ENCODE measurements around the gene LRRC27.
"Not testable (repeated sequence)": the region's sequence is repeated elsewhere in the genome, so short reads cannot be mapped to it uniquely, and the experiment has no call there.

LRRC27 gene

DNA sequence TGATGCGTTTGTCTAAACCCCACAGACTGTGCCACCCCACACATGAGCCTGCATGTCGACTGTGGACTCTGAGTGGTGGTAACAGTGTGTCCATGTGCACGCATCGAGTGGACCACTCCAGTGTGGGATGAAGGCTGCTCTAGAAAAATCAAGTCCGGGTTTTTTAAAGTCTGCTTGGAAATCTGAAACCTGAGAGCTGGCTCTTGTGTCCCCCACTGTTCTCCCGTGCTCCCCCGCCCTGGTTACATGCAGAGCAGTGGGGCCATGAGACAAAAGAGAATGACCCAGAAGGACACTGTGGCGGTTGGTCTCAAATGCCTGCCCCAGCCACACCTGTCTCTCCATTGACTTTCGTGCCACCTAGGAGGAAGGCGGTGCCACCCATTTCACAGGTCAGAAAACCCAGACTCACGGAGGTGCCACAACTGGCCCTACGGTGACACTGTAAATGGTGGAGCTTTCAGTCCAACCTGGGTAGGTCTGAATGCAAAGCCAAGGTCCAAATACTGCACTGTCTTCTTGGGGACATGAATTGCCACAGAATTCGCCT is 37.7 kb downstream of the LRRC27 start:
- FAIRE-seq (no peak), DNase-seq (ENCODE audit: insufficient read length, low spot score) (no peak)
- no peak for TF ChIP-seq POLR2A (IDR thresholded peaks at IDR 0.05; ENCODE audit: low read depth, low read length)

DNA sequence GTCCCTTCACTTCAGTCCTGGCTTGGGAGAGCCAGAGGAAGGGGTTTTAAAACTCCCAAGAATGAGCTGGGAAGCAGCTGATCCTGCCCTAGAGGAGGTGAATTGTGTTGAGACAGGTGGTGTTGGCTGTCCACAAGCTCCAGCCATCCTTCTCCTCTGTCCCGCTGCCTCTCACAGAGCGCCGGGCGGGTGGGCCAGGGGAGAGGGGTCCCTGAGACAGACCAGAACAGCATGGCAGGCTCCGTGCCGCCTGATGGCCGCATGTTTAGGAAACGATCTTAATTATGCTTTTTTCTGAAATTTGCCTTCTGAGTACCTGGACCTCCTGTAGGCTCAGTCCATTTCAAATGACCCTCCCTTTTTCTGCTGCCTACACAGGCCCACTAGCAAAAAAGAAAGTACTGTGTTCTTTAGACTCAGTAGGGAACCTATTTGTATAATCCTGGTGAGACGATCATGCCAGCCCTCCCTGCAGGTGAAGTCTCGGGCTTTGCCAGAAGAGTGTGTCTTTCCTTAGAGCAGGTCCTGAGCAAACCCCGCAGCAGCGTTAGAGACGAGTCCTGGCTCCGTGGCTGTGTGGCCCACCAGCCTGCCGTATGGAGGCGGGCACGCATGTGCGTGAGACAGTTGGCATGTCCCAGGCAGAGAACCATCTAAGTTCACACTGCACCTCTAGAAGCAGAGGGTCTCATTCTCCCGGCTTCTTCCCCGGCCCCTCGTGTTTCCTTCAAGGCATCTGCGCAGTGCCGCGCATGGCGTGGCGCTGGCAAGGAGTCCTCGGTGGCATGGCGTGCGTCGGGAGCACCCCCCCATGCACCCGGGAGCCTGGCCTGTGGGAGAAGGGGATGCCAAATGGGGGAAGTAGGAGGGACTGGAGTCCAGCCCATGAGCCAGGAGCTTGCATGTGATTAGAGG is 38.7 kb downstream of the LRRC27 start:
- TF ChIP-seq POLR2A (IDR thresholded peaks at IDR 0.05; ENCODE audit: low read depth, low read length), result no peak
- FAIRE-seq (no peak), DNase-seq (ENCODE audit: insufficient read length, low spot score) (no peak)

DNA sequence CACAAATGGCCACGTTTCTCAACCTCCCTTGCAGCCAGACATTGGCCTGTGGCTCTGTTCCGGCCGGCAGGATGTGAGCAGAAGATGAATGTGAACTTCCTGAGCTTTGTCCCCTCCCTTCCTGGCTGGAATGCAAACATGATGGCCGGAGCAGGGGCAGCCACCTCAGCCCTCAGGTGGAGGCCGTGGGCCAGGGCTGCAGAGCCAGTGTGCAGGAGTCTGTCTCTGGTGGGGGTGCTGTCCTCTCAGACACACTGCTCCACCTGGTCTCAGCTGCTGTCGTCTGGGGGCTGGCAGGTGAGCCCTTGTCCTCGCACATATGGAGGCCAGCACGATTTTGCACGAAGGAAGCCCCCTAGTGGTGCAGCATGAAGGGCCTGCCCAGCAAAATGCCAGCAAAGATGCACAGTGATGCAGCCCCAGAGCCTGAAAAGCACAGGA is 39.7 kb downstream of the LRRC27 start:
- DNase-seq (ENCODE audit: insufficient read length, low spot score) (no peak), FAIRE-seq (no peak)
- no peak for TF ChIP-seq POLR2A (IDR thresholded peaks at IDR 0.05; ENCODE audit: low read depth, low read length)

DNA sequence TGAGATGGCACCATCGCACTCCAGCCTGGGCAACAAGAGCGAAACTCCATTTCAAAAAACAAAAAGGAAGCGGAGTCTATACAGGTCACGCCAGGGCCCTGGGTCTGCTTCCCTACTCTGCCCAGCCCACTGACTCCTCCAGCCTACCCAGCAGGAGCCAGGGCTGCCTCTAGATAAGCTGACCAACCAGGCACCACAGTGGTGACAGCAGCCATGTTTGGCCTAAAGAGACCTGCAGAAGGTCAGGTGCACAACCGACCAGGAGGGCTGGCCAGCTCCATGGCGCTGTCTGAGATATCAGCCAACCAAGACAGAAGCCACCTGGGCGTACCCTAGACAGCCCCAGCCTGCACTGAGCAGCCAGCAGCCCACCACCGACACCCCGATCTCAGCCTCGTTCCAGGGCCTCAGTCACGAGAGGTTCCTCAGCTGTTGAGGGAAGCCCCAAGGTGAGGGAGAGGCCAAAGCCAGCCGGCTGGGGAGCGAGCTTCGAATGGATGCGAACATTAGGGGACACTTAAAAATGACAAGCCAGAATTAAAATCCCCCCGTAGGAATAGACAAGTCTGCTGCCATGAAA is 40.6 kb downstream of the LRRC27 start:
- TF ChIP-seq POLR2A (IDR thresholded peaks at IDR 0.05; ENCODE audit: low read depth, low read length), result no peak
- FAIRE-seq (no peak), DNase-seq (ENCODE audit: insufficient read length, low spot score) (no peak)

DNA sequence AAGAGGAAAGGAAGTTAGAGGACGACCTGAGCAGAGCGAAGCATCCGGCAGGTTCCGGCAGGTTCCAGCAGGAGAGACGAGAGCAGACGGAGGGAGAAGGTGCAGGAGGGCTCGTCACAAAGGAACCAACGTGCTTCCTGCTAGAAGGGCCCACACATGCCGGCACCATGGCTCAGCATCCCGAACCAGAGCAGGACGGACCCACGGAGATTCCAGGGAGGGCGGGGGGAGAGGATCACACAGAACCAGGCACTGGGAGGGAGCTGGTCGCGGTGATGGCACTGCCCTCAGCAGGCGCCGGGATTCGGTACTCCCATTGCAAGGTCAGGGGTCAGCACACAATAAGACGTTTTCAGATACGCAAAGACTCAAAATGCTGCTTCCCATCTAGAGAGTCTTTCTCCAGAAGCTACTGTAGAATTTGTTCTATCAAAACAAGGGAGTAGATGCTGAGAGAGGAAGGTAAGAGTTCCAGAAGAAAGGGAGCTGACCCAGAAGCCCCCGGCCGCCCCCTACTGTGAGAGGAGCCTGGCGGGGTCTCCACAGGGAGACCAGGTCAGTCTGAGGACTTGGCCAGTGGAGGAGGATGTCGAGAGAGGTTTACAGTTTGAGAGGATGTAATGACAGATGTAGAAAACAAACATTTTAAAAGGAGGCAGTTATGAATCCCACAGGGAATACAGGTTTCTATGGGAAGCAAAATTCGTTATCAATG is 41.4 kb downstream of the LRRC27 start:
- TF ChIP-seq POLR2A (IDR thresholded peaks at IDR 0.05; ENCODE audit: low read depth, low read length), result no peak
- FAIRE-seq, result no peak
- no peak for DNase-seq (ENCODE audit: insufficient read length, low spot score)

DNA sequence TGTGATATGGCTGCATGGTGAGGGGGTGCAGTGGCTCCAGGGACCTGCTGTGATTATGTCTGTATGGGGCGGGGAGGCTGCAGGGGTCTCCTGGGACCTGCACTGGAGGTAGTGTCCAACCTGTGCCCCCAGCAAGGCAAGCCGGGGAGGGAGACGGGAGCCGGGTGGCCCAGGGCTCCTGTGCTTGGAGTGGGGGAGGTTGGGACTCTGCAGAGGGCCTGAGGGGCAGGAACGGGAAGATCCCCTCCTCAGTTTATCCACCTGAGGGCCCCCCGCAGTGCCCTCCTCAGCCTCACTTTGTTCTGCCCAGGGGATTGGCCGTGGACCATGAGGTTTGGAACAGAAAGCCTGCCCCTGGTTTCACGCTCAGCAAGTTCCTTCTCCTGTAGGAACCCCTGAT is 42.2 kb downstream of the LRRC27 start:
- TF ChIP-seq POLR2A (IDR thresholded peaks at IDR 0.05; ENCODE audit: low read depth, low read length), result no peak
- DNase-seq (ENCODE audit: insufficient read length, low spot score) (no peak), FAIRE-seq (no peak)

DNA sequence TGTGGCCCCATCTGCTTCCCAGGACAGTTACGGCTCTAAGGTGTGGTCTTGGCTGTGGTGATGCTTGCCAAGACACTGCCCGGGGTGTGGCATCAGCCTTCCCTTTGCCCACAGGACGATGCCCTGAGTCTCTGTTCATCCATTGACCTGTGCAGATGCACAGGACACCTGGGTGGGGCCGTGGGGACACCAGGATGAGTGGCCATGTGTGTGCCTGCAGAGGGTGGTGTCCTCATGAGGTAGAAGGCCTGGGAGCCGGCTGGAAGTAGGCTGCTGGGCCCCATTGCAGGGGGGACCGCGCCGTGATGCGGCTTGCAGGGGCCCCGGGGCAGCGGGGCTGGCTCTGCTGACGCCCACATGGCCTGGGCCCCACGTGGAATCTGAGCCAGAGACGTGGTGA is 42.6 kb downstream of the LRRC27 start:
- FAIRE-seq (no peak), DNase-seq (ENCODE audit: insufficient read length, low spot score) (no peak)
- TF ChIP-seq POLR2A (IDR thresholded peaks at IDR 0.05; ENCODE audit: low read depth, low read length), result no peak

DNA sequence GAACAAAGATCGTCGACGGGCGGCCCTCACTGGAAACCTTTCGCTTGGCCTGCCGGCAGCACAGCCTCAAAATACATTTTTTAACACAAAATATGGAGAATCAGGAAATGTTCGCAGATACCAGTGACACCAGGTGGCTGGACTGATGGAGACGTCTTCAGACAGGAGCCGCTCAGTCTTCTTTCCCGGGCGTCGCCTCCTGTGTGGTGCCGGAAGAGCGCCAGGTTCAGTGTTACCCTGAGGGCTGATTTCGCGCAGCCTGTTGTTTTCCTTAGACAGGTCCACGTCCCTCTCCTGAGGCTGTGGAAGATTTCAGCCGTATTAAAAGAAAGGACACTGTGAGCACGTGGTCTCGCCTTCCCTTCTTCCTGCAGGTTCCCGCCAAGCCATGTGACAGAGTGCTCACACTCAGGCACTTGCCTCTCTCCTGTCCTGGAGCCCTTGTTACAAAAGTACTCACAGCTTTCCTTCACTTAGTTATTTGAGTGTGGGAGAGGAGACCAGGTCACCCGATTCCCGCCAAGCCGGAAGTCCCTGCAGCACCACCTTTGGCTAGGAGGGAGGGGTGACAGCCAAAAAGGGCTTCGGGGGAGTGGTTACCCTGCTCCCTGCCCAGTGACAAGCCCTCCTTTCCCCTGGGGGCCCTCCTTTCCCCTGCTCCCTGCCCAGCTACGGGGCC is 43.3 kb downstream of the LRRC27 start:
- DNase-seq (ENCODE audit: insufficient read length, low spot score) (no peak), FAIRE-seq (no peak)
- no peak for TF ChIP-seq POLR2A (IDR thresholded peaks at IDR 0.05; ENCODE audit: low read depth, low read length)

DNA sequence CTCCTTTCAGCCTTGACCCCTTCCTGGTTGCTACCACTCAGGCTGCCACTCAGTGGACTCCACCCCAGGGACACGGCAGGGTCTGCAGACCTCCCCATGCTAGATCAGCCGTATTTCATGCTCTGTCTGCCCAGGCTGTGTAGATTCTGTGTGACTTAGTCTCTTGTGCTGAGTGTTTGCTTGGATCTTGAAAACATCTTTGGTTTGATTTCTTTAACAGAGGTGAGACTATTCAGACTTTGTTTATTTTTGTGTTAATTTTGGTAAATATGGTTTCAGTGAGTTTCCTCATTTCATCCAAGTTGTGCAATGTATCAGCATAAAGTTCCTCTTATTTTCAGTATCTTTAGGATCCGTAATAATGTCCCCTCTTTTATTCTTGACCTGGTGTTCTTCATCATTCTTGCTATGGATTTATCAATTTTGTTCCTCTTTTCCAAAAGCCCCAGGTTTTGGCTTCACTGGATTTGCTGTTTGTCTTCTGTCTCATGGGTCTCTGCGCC is 43.9 kb downstream of the LRRC27 start:
- FAIRE-seq (no peak), DNase-seq (ENCODE audit: insufficient read length, low spot score) (no peak)
- no peak for TF ChIP-seq POLR2A (IDR thresholded peaks at IDR 0.05; ENCODE audit: low read depth, low read length)

DNA sequence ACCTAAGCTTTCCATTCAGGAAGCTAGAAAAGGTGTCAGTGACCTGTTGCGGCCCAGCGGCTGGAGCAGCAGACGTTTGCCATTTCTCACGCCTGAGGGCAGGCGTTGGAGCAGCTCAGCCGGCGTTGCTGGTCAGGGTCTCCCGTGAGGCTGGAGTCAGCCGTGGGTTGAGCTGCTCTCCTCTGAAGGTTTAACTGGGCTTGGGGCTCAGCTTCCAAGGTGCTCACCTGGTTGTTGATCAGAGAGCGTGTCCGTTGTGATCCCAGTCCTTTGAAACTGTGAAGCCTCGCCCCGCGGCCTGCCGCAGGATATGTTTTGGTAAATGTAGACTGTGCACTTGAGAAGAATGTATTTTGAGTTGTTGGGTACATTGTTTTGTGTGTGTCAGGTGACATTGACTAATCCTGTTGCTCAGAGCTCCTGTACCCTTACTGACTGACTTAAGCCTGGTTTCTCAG is 44.4 kb downstream of the LRRC27 start:
- no peak for TF ChIP-seq POLR2A (IDR thresholded peaks at IDR 0.05; ENCODE audit: low read depth, low read length)
- FAIRE-seq, result no peak
- DNase-seq (ENCODE audit: insufficient read length, low spot score), result no peak

DNA sequence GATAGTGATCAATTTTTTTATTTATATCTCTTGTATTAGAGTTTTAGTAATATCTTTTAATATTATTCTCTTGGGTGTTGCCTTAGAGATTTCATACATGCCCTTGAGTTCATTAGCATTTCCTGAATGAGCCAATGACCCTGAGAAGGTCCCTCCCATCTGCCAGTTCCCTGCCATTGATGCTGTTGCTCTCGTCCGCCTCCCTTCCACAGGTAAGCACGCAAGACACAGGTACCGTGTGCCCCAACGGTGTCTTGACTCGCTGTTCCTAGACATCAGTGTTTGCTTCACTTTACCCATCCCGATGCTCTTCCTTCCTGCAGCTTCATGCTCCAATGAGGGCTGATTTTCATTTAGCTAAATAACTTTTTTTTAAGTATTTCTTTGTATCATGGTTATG is 45.3 kb downstream of the LRRC27 start:
- DNase-seq (ENCODE audit: insufficient read length, low spot score) (no peak), FAIRE-seq (no peak)
- TF ChIP-seq POLR2A (IDR thresholded peaks at IDR 0.05; ENCODE audit: low read depth, low read length), result no peak

DNA sequence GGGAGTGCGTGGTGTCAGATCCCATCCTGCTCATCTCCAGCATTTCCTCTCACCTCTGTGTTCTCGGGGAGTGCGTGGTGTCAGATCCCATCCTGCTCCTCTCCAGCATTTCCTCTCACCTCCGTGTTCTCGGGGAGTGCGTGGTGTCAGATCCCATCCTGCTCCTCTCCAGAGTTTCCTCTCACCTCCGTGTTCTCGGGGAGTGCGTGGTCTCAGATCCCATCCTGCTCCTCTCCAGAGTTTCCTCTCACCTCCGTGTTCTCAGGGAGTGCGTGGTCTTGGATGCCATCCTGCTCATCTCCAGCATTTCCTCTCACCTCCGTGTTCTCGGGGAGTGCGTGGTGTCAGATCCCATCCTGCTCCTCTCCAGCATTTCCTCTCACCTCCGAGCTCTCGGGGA is 47.0 kb downstream of the LRRC27 start:
- DNase-seq (ENCODE audit: insufficient read length, low spot score); FAIRE-seq: not testable (repeated sequence)

DNA sequence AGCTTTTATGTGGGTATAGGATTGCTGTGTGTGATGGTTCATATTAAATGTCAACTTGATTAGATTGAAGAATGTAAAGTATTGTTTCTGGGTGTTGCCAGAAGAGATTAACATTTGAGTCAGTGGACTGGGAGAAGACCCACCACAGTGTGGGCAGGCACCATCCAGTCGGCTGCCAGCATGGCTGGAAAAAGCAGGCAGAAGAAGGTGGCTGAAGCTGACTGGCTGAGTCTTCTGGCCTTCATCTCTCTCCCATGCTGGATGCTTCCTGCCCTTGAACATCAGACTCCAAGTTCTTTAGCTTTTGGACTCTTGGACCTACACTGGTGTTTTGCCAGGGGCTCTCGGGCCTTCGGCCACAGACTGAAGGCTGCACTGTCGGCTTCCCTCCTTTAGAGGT is 49.0 kb downstream of the LRRC27 start:
- not testable (repeated sequence) for FAIRE-seq

More for the DNA sequence above, 49.0 kb downstream of the LRRC27 start:
- not testable (repeated sequence) for DNase-seq (ENCODE audit: insufficient read length, low spot score)
